ENCODE data around the gene HHIP. TPM values are rescaled to one million over a fixed set of nuclear protein-coding genes. Genes with fewer than 3 reads are reported as not detected.

Gene HHIP
- total and polyA plus RNA-seq, 5 donors: 0.03 to 1.2 (median 0.27) TPM; not detected in 1

DNA sequence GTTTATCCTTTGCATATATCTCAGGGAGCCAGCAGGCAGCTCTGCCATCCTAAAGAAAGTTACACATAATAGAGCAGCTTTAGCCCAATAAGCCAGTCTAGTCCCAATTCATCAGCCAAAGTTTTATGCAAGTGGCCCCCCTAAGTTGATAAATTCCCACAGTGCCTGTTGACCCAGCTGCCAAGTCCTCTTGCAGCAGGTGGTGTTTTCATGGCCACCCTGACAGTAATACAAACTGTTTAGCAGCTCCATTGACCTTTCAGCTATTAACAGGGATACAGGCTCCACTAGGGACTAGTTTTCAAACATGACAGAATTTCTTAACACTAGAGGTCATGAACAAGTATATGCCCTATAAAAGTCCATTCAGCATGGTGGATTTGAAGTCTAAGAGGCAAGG, 77.5 kb downstream of the HHIP start:
- ATAC-seq (no peak), DNase-seq (no peak)
- Histone ChIP-seq H3K4me1 (ENCODE audit: control insufficient read depth, insufficient read depth, low read length) (no peaks in the 10 kb centered on the region), H3K27me3 (ENCODE audit: control insufficient read depth, insufficient read depth) (no peaks in the 10 kb centered on the region), H3K4me3 (ENCODE audit: low read length) (no peak overlapping the region), H3K9me3 (ENCODE audit: control insufficient read depth, low read length) (no peaks in the 10 kb centered on the region), H3K27ac (ENCODE audit: low read length) (no peak overlapping the region)
- intact Hi-C loops (cut with DNase I): no loop called here

DNA sequence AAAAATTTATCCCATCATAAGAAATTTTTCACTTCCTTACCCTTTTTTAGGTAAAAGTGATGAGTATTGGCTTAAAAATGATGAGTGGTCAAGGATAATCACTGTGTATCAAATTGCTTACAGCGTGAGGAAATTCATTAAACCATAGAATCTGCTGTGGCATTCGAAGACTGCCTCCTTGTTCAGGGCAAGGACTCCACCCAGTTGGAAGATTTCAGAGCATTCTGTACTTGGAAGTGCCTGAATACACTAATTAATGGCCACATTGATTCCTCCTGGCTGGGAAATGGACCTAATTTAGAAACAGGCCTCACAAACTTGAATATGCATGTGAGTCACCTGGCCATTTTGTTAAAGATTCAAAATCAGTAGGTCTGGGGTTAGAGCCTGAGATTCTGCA, 83.2 kb downstream of the HHIP start:
- Histone ChIP-seq H3K4me3 (ENCODE audit: low read length) (no peak overlapping the region), H3K4me1 (ENCODE audit: control insufficient read depth, insufficient read depth, low read length) (no peaks in the 10 kb centered on the region), H3K27ac (ENCODE audit: low read length) (no peak overlapping the region), H3K9me3 (ENCODE audit: control insufficient read depth, low read length) (no peaks in the 10 kb centered on the region), H3K27me3 (ENCODE audit: control insufficient read depth, insufficient read depth) (no peaks in the 10 kb centered on the region)
- DNase-seq (no peak), ATAC-seq (no peak)
- WGBS: 92% methylated on average over 2 of the region's 2 CpGs
- intact Hi-C loops (cut with DNase I): no loop called here

DNA sequence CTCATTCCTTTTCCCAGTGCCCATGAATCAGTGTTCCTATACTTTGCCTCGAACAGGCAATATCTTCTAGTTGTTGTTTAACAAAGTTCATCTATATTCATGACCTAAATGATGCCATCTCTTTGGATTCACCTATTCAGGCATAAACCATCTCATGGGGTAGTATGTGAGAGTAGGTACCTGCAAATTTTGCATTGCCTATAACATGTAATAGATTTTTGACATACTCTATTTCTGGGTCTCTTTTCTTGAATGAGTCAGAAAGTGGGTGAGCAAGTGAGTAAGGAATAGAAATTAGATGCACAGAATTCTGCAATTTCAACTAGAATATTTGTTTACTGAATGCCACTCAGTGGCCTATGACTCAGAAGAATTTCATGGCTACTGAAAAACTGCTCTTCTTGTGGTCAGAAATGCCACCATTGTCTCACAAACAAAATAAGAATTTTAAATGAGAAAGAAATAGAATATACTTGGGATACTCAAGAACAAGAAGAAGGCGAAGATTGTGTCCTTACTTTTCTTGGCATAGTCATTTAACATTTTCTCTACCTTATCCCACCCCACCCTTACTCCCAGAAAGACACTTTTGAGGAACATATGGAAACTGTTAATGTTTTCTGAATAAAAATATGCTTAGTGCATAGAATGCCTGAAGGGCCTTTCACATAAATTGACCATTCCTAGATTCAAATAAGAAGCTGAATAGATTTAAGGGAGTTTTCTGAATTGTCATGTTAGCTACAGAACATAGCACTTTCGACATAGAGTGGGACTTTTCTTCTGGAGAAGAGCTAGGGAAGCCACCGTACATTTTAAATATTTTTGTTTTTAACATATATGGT, 86.8 kb downstream of the HHIP start:
- Histone ChIP-seq H3K4me1 (ENCODE audit: control insufficient read depth, insufficient read depth, low read length) (no peaks in the 10 kb centered on the region), H3K27ac (ENCODE audit: low read length) (no peak overlapping the region), H3K9me3 (ENCODE audit: control insufficient read depth, low read length) (no peaks in the 10 kb centered on the region), H3K4me3 (ENCODE audit: low read length) (no peak overlapping the region), H3K27me3 (ENCODE audit: control insufficient read depth, insufficient read depth) (no peaks in the 10 kb centered on the region)
- 86% methylated on average over 4 of the region's 4 CpGs for WGBS
- ATAC-seq (no peak), DNase-seq (no peak)
- intact Hi-C loops (cut with DNase I): no loop called here

DNA sequence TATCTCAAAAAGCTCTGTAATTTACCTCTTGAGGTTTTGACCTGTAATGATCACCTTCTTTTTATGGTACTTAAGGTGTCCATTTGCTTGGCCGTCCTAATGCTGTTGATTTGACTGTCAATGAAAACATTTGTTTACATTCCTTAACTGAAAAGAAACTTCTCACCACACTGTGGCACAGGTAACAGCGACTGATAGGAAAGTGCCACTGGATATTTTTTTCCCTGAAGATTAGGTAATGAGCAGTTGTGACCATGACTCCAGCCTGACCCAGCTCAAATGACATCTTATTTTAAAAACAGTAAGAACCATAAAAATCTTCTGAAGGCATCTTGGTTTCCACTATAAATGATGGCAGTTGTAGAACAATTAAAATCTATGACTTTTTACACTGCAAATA, 87.6 kb downstream of the HHIP start:
- no peak for DNase-seq
- Histone ChIP-seq H3K4me3 (ENCODE audit: low read length) (no peak overlapping the region), H3K27ac (ENCODE audit: low read length) (no peak overlapping the region), H3K27me3 (ENCODE audit: control insufficient read depth, insufficient read depth) (no peaks in the 10 kb centered on the region), H3K9me3 (ENCODE audit: control insufficient read depth, low read length) (no peaks in the 10 kb centered on the region), H3K4me1 (ENCODE audit: control insufficient read depth, insufficient read depth, low read length) (no peaks in the 10 kb centered on the region)
- WGBS: 89% methylated on average over 2 of the region's 2 CpGs
- ATAC-seq: no peak
- intact Hi-C loops (cut with DNase I): no loop called here

- Histone ChIP-seq H3K4me1 (ENCODE audit: control insufficient read depth, insufficient read depth, low read length) (no peaks in the 10 kb centered on the region), H3K27me3 (ENCODE audit: control insufficient read depth, insufficient read depth) (no peaks in the 10 kb centered on the region), H3K27ac (ENCODE audit: low read length) (no peak overlapping the region), H3K9me3 (ENCODE audit: control insufficient read depth, low read length) (no peaks in the 10 kb centered on the region), H3K4me3 (ENCODE audit: low read length) (no peak overlapping the region)
- ATAC-seq: no peak
- 46% methylated on average over 4 of the region's 4 CpGs for WGBS
- no peak for DNase-seq
- intact Hi-C loops (cut with DNase I): no loop called here
These were observed 88.6 kb downstream of the HHIP start for GRCh38 chr4:144734522-144734921.

DNA sequence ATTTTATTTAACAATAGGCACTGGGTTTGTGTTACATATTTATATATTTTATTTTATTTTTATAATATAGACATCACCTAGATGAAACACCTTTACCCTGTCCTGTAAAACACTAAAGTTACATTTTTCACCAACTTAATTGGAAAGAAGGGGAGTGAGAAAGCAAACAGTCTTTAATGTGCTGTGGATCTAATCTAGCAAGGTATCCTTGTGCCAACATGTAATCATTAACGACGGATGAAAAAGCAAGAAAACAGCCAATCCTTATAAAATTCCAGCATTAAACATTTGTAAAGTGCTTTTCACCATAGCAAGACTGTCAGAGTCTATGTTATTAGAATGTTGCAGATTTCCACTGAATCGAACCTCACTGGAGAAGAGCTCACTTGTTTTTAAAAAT, 92.7 kb downstream of the HHIP start:
- H3K27ac ChIP-seq (ENCODE audit: low read length): no peak overlapping the region
- DNase-seq (no peak), ATAC-seq (no peak)
- H3K4me1 ChIP-seq (ENCODE audit: control insufficient read depth, insufficient read depth, low read length): no peaks in the 10 kb centered on the region
- H3K27me3 ChIP-seq (ENCODE audit: control insufficient read depth, insufficient read depth): no peaks in the 10 kb centered on the region
- 87% methylated on average over 3 of the region's 3 CpGs for WGBS
- H3K4me3 ChIP-seq (ENCODE audit: low read length): no peak overlapping the region
- intact Hi-C loops (cut with DNase I): no loop called here
- H3K9me3 ChIP-seq (ENCODE audit: control insufficient read depth, low read length): no peaks in the 10 kb centered on the region

- DNase-seq: no peak
- intact Hi-C loops (cut with DNase I): no loop called here
- H3K4me1 ChIP-seq (ENCODE audit: control insufficient read depth, insufficient read depth, low read length): no peaks in the 10 kb centered on the region
- no peaks in the 10 kb centered on the region for H3K27me3 ChIP-seq (ENCODE audit: control insufficient read depth, insufficient read depth)
- ATAC-seq: no peak
- no peak overlapping the region for H3K4me3 ChIP-seq (ENCODE audit: low read length)
- H3K9me3 ChIP-seq (ENCODE audit: control insufficient read depth, low read length): no peaks in the 10 kb centered on the region
- no peak overlapping the region for H3K27ac ChIP-seq (ENCODE audit: low read length)
These were observed 93.6 kb downstream of the HHIP start for GRCh38 chr4:144739511-144740033.

GRCh38 chr4:144740316-144740715, 94.4 kb downstream of the HHIP start:
- no peak for ATAC-seq
- no peak for DNase-seq
- no peak overlapping the region for H3K4me3 ChIP-seq (ENCODE audit: low read length)
- intact Hi-C loops (cut with DNase I): no loop called here
- WGBS: 67% methylated on average over 1 of the region's 1 CpG
- H3K9me3 ChIP-seq (ENCODE audit: control insufficient read depth, low read length): no peaks in the 10 kb centered on the region
- H3K4me1 ChIP-seq (ENCODE audit: control insufficient read depth, insufficient read depth, low read length): no peaks in the 10 kb centered on the region
- no peaks in the 10 kb centered on the region for H3K27me3 ChIP-seq (ENCODE audit: control insufficient read depth, insufficient read depth)
- H3K27ac ChIP-seq (ENCODE audit: low read length): no peak overlapping the region

GRCh38 chr4:144748814-144749555, 103.0 kb downstream of the HHIP start:
- no peaks in the 10 kb centered on the region for H3K27me3 ChIP-seq (ENCODE audit: control insufficient read depth, insufficient read depth)
- no peaks in the 10 kb centered on the region for H3K4me1 ChIP-seq (ENCODE audit: control insufficient read depth, insufficient read depth, low read length)
- DNase-seq (no peak), ATAC-seq (no peak)
- no peaks in the 10 kb centered on the region for H3K9me3 ChIP-seq (ENCODE audit: control insufficient read depth, low read length)
- intact Hi-C loops (cut with DNase I): no loop called here
- no peak overlapping the region for H3K27ac ChIP-seq (ENCODE audit: low read length)
- 67% methylated on average over 4 of the region's 4 CpGs for WGBS
- H3K4me3 ChIP-seq (ENCODE audit: low read length): no peak overlapping the region

DNA sequence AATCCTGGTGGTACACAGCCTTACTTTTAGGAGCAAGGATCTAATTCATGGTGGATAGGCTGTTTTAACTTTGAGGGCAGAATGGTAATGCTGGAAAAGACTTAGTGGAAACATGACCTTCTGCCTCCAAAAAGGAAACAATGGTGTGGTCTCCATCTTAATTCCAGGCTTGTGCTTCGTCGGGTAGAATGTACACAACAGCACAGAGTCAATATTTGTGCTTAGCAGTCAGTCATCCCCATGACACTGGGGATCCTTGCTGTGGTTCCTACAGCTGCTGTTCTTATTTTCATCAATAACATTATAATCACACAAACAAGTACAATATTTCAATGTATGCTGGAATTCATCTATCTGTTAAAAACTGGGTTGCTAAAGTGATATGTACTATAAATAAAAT, 104.4 kb downstream of the HHIP start:
- 86% methylated on average over 2 of the region's 2 CpGs for WGBS
- intact Hi-C loops (cut with DNase I): no loop called here
- H3K27me3 ChIP-seq (ENCODE audit: control insufficient read depth, insufficient read depth): no peaks in the 10 kb centered on the region
- no peak overlapping the region for H3K4me3 ChIP-seq (ENCODE audit: low read length)
- no peak for DNase-seq
- H3K9me3 ChIP-seq (ENCODE audit: control insufficient read depth, low read length): no peaks in the 10 kb centered on the region
- no peaks in the 10 kb centered on the region for H3K4me1 ChIP-seq (ENCODE audit: control insufficient read depth, insufficient read depth, low read length)
- no peak overlapping the region for H3K27ac ChIP-seq (ENCODE audit: low read length)
- no peak for ATAC-seq

DNA sequence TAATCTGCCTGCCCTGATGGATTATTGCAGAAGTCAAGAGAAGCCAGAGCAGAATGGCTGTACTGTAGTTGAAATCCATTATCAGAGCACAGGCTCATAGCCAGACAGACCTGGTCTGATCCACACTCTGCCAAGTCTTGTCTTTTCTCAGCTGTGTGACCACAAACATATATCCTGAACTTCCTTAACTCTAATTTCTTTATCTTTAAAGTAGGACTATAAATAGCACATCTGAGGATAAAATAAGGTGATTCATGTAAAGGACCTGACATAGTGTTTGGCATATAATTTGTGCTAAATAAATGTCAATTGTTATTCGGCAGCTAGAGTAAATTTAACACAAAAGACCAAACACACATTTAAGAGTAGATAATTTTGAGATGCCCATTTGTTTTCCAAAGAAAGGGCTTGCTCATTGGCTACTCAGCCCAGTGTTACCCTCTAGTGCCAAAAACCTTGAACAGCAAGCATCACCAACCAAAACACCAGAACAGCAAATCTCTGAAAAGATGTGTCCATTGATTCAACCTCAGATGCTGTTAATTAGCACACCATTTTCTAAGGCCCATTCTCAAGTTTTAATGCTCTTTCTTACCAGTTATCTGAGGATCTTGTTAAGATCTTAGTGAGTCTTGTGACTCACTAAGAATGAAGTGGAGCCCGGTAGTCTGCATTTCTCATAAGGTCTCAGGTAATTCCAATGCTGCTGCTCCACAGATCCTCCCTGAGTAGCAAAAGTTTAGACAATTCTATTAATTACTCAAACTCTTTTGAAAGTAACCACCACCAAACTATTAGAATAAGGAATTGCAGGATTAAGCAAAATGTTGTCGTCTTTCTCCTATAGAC, 108.8 kb downstream of the HHIP start:
- WGBS: 78% methylated on average over 3 of the region's 3 CpGs
- ATAC-seq: no peak

More for the DNA sequence above, 108.8 kb downstream of the HHIP start:
- H3K9me3 ChIP-seq (ENCODE audit: control insufficient read depth, low read length): no peaks in the 10 kb centered on the region
- no peak overlapping the region for H3K4me3 ChIP-seq (ENCODE audit: low read length)
- intact Hi-C loops (cut with DNase I): no loop called here
- H3K27ac ChIP-seq (ENCODE audit: low read length): no peak overlapping the region
- H3K4me1 ChIP-seq (ENCODE audit: control insufficient read depth, insufficient read depth, low read length): no peaks in the 10 kb centered on the region
- DNase-seq: no peak
- no peaks in the 10 kb centered on the region for H3K27me3 ChIP-seq (ENCODE audit: control insufficient read depth, insufficient read depth)
